Cardiac muscle cell (in vitro differentiated cells and primary cell): ENCODE measurements around the gene AMH. TPM values are rescaled to one million over a fixed set of nuclear protein-coding genes. Genes with fewer than 3 reads are reported as not detected.

ENCODE experiments used
- DNase-seq, 2 donors: peaks; one replicate each; pipeline versions ENCODE4 v3.0.0 to v3.0.0-alpha.2; 2010 to 2017; ENCODE audit warnings: low read depth in 1 of 2, low spot score in 1 of 2
- H3K27ac ChIP-seq: fragments of 200-600 bp; sonication (generic); 2 replicates; pipeline ENCODE4 v1.5.1; 2016
- H3K27me3 ChIP-seq: fragments of 200-600 bp; sonication (generic); 2 replicates; pipeline ENCODE4 v1.6.0; 2016; ENCODE audit warnings: control low read depth
- H3K36me3 ChIP-seq: fragments of 200-600 bp; sonication (generic); 2 replicates; pipeline ENCODE4 v1.5.1; 2016; ENCODE audit warnings: control low read depth
- H3K4me1 ChIP-seq: fragments of 200-600 bp; sonication (generic); 2 replicates; pipeline ENCODE4 v1.8.1; 2017; ENCODE audit warnings: low read depth, mild to moderate bottlenecking, mixed run types
- H3K4me3 ChIP-seq: fragments of 200-600 bp; sonication (generic); 2 replicates; pipeline ENCODE4 v1.5.1; 2016; ENCODE audit warnings: mild to moderate bottlenecking
- H3K9me3 ChIP-seq: fragments of 200-600 bp; sonication (generic); 2 replicates; pipeline ENCODE4 v1.5.1; 2017; ENCODE audit warnings: low read depth, mild to moderate bottlenecking, control low read depth
- CTCF ChIP-seq: IDR thresholded peaks from 2 replicates; pipeline ENCODE4 v1.5.1; 2012; ENCODE audit warnings: low read depth, mild to moderate bottlenecking, low read length
- polyA plus RNA-seq: library from polyadenylated mRNA; unstranded; fragments of >200 nt; fragmentation: Nextera tagmentation; extraction: Ambion mirVana; gene quantifications from 2 replicates; pipeline ENCODE4 v1.2.1, GENCODE V29; 2016
- total RNA-seq: library from RNA; depleted of rRNA; stranded (reverse); fragments of >200 nt; gene quantifications from 2 replicates; pipeline ENCODE4 v1.2.3, GENCODE V29; 2016

The AMH gene
- total and polyA plus RNA-seq, 2 experiments from 2014 or later, result 24.1 to 71.4 TPM

DNA sequence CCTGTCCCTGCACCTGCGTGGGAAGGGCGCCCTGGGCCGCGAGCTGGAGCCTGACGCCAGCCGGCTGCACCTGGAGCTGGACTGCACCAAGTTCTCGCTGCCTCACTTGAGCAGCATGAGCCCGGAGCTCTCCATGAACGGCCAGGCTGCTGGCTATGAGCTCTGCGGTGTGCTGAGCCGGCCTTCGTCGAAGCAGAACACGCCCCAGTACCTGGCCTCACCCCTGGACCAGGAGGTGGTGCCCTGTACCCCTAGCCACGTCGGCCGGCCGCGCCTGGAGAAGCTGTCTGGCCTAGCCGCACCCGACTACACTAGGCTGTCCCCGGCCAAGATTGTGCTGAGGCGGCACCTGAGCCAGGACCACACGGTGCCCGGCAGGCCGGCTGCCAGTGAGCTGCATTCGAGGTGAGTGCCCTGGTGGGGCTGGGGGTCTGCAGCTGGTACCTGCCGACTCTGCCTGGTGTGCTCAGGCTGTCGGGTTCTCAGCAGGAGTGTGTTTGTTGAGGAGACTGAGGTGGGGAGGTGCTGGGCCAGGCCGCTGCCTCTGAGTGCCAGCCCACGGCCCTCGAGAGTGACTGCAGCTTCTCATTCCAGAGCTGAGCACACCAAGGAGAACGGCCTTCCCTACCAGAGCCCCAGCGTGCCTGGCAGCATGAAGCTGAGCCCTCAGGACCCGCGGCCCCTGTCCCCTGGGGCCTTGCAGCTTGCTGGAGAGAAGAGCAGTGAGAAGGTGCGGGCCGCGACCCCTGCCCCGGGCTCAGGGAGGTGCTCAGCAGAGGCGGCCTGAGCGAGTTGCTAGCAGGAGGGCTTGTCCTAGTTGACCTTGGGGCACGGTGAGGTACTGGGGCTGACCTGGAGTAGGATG lies 32.5 kb upstream of the AMH start:
- DNase-seq, result no peak
- Histone ChIP-seq H3K4me3 (no peak overlapping the region), H3K4me1 (no peaks in the 10 kb centered on the region), H3K36me3 (peaks cover 30% of the 10 kb centered on the region), H3K9me3 (no peaks in the 10 kb centered on the region), H3K27me3 (no peaks in the 10 kb centered on the region), H3K27ac (no peak overlapping the region)
- TF ChIP-seq CTCF, result no peak

- DNase-seq, result no peak
- Histone ChIP-seq H3K27ac (no peak overlapping the region), H3K9me3 (no peaks in the 10 kb centered on the region), H3K27me3 (no peaks in the 10 kb centered on the region), H3K36me3 (peaks cover 28% of the 10 kb centered on the region), H3K4me1 (no peaks in the 10 kb centered on the region), H3K4me3 (no peak overlapping the region)
- no peak for TF ChIP-seq CTCF
These were observed 31.5 kb upstream of the AMH start for GRCh38 chr19:2217591-2217990.

GRCh38 chr19:2219726-2220125 lies 29.4 kb upstream of the AMH start:
- H3K36me3 ChIP-seq, result peaks cover 32% of the 10 kb centered on the region

GRCh38 chr19:2221250-2221831 lies 27.8 kb upstream of the AMH start:
- Histone ChIP-seq H3K4me1 (no peaks in the 10 kb centered on the region), H3K9me3 (no peaks in the 10 kb centered on the region), H3K27me3 (no peaks in the 10 kb centered on the region), H3K4me3 (no peak overlapping the region), H3K36me3 (peaks cover 30% of the 10 kb centered on the region), H3K27ac (no peak overlapping the region)
- TF ChIP-seq CTCF, result no peak
- DNase-seq, result no peak

More at GRCh38 chr19:2219726-2220125, 29.4 kb upstream of the AMH start:
- H3K27me3 ChIP-seq, result no peaks in the 10 kb centered on the region
- no peak overlapping the region for H3K4me3 ChIP-seq
- no peaks in the 10 kb centered on the region for H3K4me1 ChIP-seq
- no peak for TF ChIP-seq CTCF
- H3K9me3 ChIP-seq, result no peaks in the 10 kb centered on the region
- no peak for DNase-seq
- H3K27ac ChIP-seq, result no peak overlapping the region

DNA sequence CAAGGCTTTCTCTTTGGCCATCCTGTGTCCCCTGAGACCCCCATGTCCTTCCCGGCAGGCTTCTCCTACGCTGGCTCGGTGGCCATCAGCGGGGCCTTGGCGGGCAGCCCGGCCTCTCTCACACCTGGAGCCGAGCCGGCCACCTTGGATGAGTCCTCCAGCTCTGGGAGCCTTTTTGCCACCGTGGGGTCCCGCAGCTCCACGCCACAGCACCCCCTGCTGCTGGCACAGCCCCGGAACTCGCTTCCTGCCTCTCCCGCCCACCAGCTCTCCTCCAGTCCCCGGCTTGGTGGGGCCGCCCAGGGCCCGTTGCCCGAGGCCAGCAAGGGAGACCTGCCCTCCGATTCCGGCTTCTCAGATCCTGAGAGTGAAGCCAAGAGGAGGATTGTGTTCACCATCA lies 27.2 kb upstream of the AMH start:
- Histone ChIP-seq H3K4me3 (no peak overlapping the region), H3K4me1 (no peaks in the 10 kb centered on the region), H3K36me3 (peaks cover 26% of the 10 kb centered on the region), H3K9me3 (no peaks in the 10 kb centered on the region), H3K27me3 (no peaks in the 10 kb centered on the region), H3K27ac (no peak overlapping the region)
- DNase-seq, result peak in 1 of 2 donors; percentile 12
- TF ChIP-seq CTCF, result peak; percentile 21
